CD14-positive monocyte (primary cell): ENCODE data around the gene HEMK1. TPM values are rescaled to one million over a fixed set of nuclear protein-coding genes. Genes with fewer than 3 reads are reported as not detected.

Source experiments
- DNase-seq, 3 donors: peaks; one replicate each; pipeline ENCODE4 v3.0.0-alpha.2; 2011 to 2022
- H2AFZ ChIP-seq: 2 replicates; pipeline ENCODE4 v1.6.0; 2012; ENCODE audit warnings: mild to moderate bottlenecking, low read depth, low read length, inconsistent platforms; ENCODE audit not compliant: insufficient read depth, poor library complexity, severe bottlenecking
- H3K27ac ChIP-seq, 2 donors: 1 replicate in 1 of 2; 2 replicates in 1 of 2; pipeline ENCODE4 v1.5.1; 2012 to 2013; ENCODE audit warnings: low read length in 2 of 2, control low read depth in 1 of 2, inconsistent platforms in 1 of 2, low read depth in 1 of 2, mild to moderate bottlenecking in 1 of 2
- H3K27me3 ChIP-seq, 2 donors: one replicate each; pipeline versions ENCODE4 v1.6.0 to v1.6.1; 2011 to 2013; ENCODE audit warnings: low read length in 2 of 2; ENCODE audit not compliant: control insufficient read depth in 2 of 2, insufficient read depth in 2 of 2
- H3K36me3 ChIP-seq, 2 donors: replicated peaks in 1 of 2; 1 replicate in 1 of 2; 2 replicates in 1 of 2; pipeline versions ENCODE4 v1.5.1 to v1.6.1; 2012 to 2013; ENCODE audit warnings: low read length in 2 of 2, control low read depth in 1 of 2, inconsistent platforms in 1 of 2, mild to moderate bottlenecking in 1 of 2; ENCODE audit not compliant: insufficient read depth in 2 of 2, control insufficient read depth in 1 of 2
- H3K4me1 ChIP-seq, 2 donors: 1 replicate in 1 of 2; 2 replicates in 1 of 2; pipeline versions ENCODE4 v1.5.1 to v1.6.1; 2012 to 2013; ENCODE audit warnings: low read length in 2 of 2, control low read depth in 1 of 2, inconsistent platforms in 1 of 2, mild to moderate bottlenecking in 1 of 2, moderate library complexity in 1 of 2; ENCODE audit not compliant: insufficient read depth in 2 of 2, control insufficient read depth in 1 of 2
- H3K4me2 ChIP-seq: replicated peaks from 2 replicates; pipeline ENCODE3; 2012; ENCODE audit warnings: low read length, moderate library complexity, mild to moderate bottlenecking; ENCODE audit not compliant: poor library complexity, severe bottlenecking; ENCODE audit errors: extremely low read depth
- H3K4me3 ChIP-seq, 3 experiments: fragments of 200-600 bp in 1 of 3; sonication (generic) in 1 of 3; replicated peaks in 1 of 3; 1 replicate in 2 of 3; 2 replicates in 1 of 3; pipeline ENCODE4 v1.5.1; 2011 to 2013; ENCODE audit warnings: low read length in 3 of 3, mild to moderate bottlenecking in 3 of 3, control low read depth in 2 of 3, low read depth in 2 of 3, inconsistent platforms in 1 of 3, moderate library complexity in 1 of 3
- H3K79me2 ChIP-seq: 2 replicates; pipeline ENCODE4 v1.6.0; 2012; ENCODE audit warnings: mild to moderate bottlenecking, control low read depth, inconsistent platforms, low read length, moderate library complexity; ENCODE audit not compliant: insufficient read depth
- H3K9ac ChIP-seq: 2 replicates; pipeline ENCODE4 v1.6.0; 2017; ENCODE audit warnings: low read length, mild to moderate bottlenecking; ENCODE audit not compliant: insufficient read depth, poor library complexity, severe bottlenecking
- H3K9me3 ChIP-seq, 2 donors: replicated peaks in 1 of 2; 1 replicate in 1 of 2; 2 replicates in 1 of 2; pipeline versions ENCODE4 v1.5.1 to v1.6.1; 2012 to 2013; ENCODE audit warnings: low read length in 2 of 2, control low read depth in 1 of 2; ENCODE audit not compliant: control insufficient read depth in 1 of 2, insufficient read depth in 1 of 2
- H4K20me1 ChIP-seq: 2 replicates; pipeline ENCODE4 v1.6.0; 2012; ENCODE audit warnings: mild to moderate bottlenecking, low read length, control low read depth, moderate library complexity; ENCODE audit not compliant: insufficient read depth
- H3K27ac Mint-ChIP-seq, 7 donors: one replicate each; pipeline ENCODE4 v1.8.0; 2020; ENCODE audit warnings: mild to moderate bottlenecking in 7 of 7, mixed read lengths in 7 of 7, moderate library complexity in 6 of 7, inconsistent platforms in 2 of 7
- H3K27me3 Mint-ChIP-seq, 3 donors: one replicate each; pipeline ENCODE4 v1.8.0; 2021 to 2022; ENCODE audit warnings: low read depth in 3 of 3, mild to moderate bottlenecking in 3 of 3, mixed read lengths in 3 of 3, moderate library complexity in 3 of 3, inconsistent platforms in 1 of 3
- H3K36me3 Mint-ChIP-seq, 2 donors: one replicate each; pipeline ENCODE4 v1.8.0; 2020; ENCODE audit warnings: mixed read lengths in 2 of 2, inconsistent platforms in 1 of 2, mild to moderate bottlenecking in 1 of 2
- H3K4me1 Mint-ChIP-seq: one replicate; pipeline ENCODE4 v1.8.0; 2020; ENCODE audit warnings: mild to moderate bottlenecking, mixed read lengths
- H3K4me3 Mint-ChIP-seq, 2 donors: one replicate each; pipeline ENCODE4 v1.8.0; 2020; ENCODE audit warnings: mild to moderate bottlenecking in 2 of 2, mixed read lengths in 2 of 2, moderate library complexity in 1 of 2
- H3K9me3 Mint-ChIP-seq, 7 donors: one replicate each; pipeline ENCODE4 v1.8.0; 2020 to 2022; ENCODE audit warnings: mixed read lengths in 7 of 7, mild to moderate bottlenecking in 6 of 7, moderate library complexity in 6 of 7, inconsistent platforms in 2 of 7
- CTCF ChIP-seq: fragments of 200-600 bp; IDR thresholded peaks from one replicate; pipeline ENCODE4 v1.8.0; 2022; ENCODE audit warnings: antibody characterized with exemption, mild to moderate bottlenecking
- WGBS: methylation state at CpG from one replicate; pipeline ENCODE4 v1.1.5; 2013; ENCODE audit warnings: missing lambda C conversion rate; ENCODE audit not compliant: insufficient coverage; 5-methylcytosine and 5-hydroxymethylcytosine counted together
- intact Hi-C, 2 donors: fragments of 100-400 bp; cut with micrococcal nuclease; formaldehyde crosslinking; loops; one replicate each; pipeline versions ENCODE4 v1.15.0 to v1.15.1; 2023
- polyA plus RNA-seq, 3 donors: library from polyadenylated mRNA; depleted of rRNA in 1 of 3; unstranded in 2 of 3; stranded (reverse) in 1 of 3; fragments of 300-500 nt in 2 of 3; fragments of >200 nt in 1 of 3; fragmentation: Illumina TruSeq in 2 of 3; gene quantifications; 1 replicate in 2 of 3; 2 replicates in 1 of 3; pipeline ENCODE4 v1.2.3, GENCODE V29; 2012 to 2021

Gene HEMK1
- polyA plus RNA-seq, 3 donors = 10.1 to 14.0 (median 12.1) TPM

GRCh38 chr3:50599115-50599715, 29.9 kb downstream of the HEMK1 start:
- intact Hi-C loops = no loop called here
- DNase-seq = no peak
- Mint-ChIP-seq H3K9me3 (no peaks in the 10 kb centered on the region), H3K27ac (peak overlapping the region in 2 of 7 donors; percentile 61 to 83), H3K4me3 (no peak overlapping the region), H3K36me3 (peaks cover 21 to 29% of the 10 kb centered on the region in 2 donors), H3K4me1 (peaks cover 62% of the 10 kb centered on the region), H3K27me3 (peaks cover 0 to 1% (median 0%) of the 10 kb centered on the region in 3 donors)
- no peak overlapping the region for H3K4me3 ChIP-seq
- WGBS = 90% methylated on average over 4 of the region's 6 CpGs
- no peak for TF ChIP-seq CTCF
- no peak overlapping the region for H3K9ac ChIP-seq
- H2AFZ ChIP-seq = no peak overlapping the region
- no peak overlapping the region for H3K4me2 ChIP-seq
- peak overlapping the region; percentile 8 to 85 for H3K27ac ChIP-seq
- no peaks in the 10 kb centered on the region for H3K9me3 ChIP-seq
- no peaks in the 10 kb centered on the region for H3K27me3 ChIP-seq
- no peaks in the 10 kb centered on the region for H4K20me1 ChIP-seq
- peaks cover 33% of the 10 kb centered on the region for H3K79me2 ChIP-seq
- H3K4me1 ChIP-seq = peaks cover 50 to 56% of the 10 kb centered on the region in 2 donors
- peaks cover 5 to 7% of the 10 kb centered on the region in 2 donors for H3K36me3 ChIP-seq

- H4K20me1 ChIP-seq = no peaks in the 10 kb centered on the region
- peaks cover 0 to 1% (median 0%) of the 10 kb centered on the region in 3 donors for H3K27me3 Mint-ChIP-seq
- H2AFZ ChIP-seq = no peak overlapping the region
- H3K27ac ChIP-seq = peak overlapping the region; percentile 8 to 85
- peak overlapping the region in 5 of 7 donors; percentile 74 to 91 (median 76) for H3K27ac Mint-ChIP-seq
- WGBS = 100% methylated on average over 1 of the region's 1 CpG
- H3K4me1 ChIP-seq = peaks cover 55 to 59% of the 10 kb centered on the region in 2 donors
- no peak overlapping the region for H3K4me2 ChIP-seq
- no peak overlapping the region for H3K4me3 Mint-ChIP-seq
- peaks cover 38% of the 10 kb centered on the region for H3K79me2 ChIP-seq
- no peak overlapping the region for H3K9ac ChIP-seq
- peaks cover 65% of the 10 kb centered on the region for H3K4me1 Mint-ChIP-seq
- no peaks in the 10 kb centered on the region for H3K9me3 Mint-ChIP-seq
- intact Hi-C loops = no loop called here
- TF ChIP-seq CTCF = no peak
- no peaks in the 10 kb centered on the region for H3K9me3 ChIP-seq
- no peak for DNase-seq
- H3K36me3 Mint-ChIP-seq = peaks cover 26 to 34% of the 10 kb centered on the region in 2 donors
- peaks cover 10% of the 10 kb centered on the region in 2 donors for H3K36me3 ChIP-seq
- H3K4me3 ChIP-seq = no peak overlapping the region
- H3K27me3 ChIP-seq = no peaks in the 10 kb centered on the region
These were observed 30.4 kb downstream of the HEMK1 start for GRCh38 chr3:50599716-50600118.
